HG03520 (cell line): ENCODE results near the gene CXCL12.

Experiments
- ATAC-seq: cut with Tn5 transposase; IDR thresholded peaks from one replicate; pipeline ENCODE4 v1.9.1; 2021; ENCODE audit warnings: mild to moderate bottlenecking, moderate library complexity; ENCODE audit not compliant: unreplicated experiment

The CXCL12 gene

GRCh38 chr10:44366941-44367630, 17.8 kb downstream of the CXCL12 start:
- no peak for ATAC-seq

- no peak for ATAC-seq
Measured at GRCh38 chr10:44364566-44364965, 20.3 kb downstream of the CXCL12 start.

DNA sequence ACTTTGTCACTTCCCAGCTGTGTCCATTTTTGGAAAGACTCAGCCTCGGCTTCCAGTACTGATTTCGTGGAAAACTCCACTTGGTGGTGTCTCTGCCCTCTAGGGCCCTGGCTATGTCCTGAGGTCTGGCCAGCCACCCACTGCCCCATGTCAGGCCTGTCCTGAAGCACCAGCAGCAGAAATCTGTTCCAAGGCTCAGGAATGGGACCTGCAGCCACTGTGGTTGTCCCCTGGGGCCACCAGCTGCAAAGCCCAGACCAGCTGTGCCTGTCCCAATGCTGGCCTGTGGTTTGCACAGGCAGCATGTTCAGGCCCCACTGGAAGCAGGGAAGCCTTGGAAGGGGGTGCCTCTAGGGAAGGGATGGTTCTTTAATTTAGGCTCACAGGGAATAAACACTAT, 21.2 kb downstream of the CXCL12 start:
- no peak for ATAC-seq

DNA sequence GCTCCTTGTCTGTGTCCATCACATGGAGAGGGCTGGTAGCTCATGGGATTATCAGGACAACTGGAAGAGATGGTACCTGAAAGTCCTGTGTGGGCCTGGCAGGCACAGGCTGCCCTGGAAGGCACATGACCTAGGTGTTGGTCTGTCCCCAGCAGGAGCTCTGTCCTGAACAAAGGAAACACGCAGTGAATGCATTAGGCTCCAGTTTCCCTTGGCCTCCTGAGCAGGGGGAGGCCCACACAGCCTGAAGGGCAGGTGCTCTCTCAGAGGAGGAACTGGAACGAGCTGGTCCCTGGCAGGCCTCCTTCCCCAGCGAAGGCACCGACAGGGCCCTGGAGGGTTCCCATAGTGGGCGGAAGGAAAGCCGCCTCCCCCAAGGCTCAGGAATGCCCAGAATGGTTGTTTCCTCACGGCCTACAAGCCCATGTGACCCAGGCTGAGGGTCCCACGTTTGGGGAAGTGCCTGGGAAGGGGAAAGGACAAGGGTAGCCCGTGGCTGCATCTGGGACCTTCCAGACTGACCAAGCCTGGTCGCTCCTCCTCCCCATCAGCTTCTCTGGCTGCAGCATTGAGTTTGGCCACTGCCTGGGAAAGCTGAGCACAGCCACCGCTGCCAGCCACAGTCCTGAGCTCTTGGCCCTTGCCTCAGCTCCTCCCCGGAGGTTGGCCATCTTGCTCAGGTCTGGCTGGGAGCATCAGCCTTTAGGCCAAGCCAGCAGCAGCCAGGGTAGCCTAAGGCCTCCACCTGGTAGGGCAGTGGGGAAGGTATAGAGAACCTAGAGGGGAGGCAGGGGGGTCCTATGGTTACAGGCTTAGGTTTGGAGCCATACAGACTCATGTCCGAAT, 21.8 kb downstream of the CXCL12 start:
- no peak for ATAC-seq

DNA sequence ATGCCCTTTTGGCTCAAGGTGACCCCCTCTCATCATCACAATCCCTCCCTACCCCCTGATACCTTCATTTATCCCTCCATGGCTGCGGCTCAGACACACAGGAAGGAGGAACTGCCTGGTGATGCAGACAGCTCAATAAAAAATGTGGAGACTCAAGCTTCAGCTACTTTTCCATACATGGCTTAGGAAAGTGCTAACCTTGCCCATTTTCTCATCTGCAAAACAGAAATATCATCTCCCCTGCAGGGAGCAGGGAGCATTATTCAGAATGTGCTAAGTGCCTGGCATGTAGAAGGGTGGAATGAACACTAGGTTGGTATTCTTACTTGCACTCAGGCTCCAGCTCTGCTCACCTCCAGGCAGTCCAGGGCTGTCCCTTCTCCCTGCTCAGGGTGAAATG, 23.8 kb downstream of the CXCL12 start:
- no peak for ATAC-seq

DNA sequence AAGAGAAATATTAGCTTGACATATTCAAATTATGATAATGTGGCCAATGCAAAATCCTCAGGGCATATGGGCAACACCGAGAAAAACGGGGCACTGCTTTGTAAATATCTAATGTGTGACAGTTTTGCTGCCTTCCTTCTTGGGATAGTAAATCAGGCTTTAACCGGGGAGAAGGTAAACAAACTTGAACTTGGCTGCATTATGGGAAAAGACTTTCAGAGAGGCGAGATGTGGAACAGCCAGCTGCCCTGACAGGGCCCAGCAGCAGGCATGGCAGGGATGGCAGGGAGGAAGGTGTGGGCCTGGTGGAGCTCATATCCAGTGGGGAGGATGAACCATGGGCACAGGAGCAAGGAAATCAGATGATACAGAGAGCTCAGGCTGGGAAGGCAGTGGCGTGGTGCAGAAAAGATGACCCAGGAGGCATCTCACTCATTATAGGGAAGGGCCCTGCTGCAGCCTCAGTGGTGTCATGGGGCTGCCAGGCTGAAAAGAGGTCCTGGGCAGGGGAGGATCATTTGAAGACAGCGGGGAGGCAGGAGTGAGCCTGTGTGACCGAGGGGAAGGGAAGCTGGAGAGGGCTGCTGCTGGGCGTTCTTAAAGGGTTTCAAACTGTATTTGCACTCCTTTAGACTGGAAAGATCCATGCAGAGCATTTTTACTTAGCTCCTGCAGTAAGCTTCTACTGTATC, 26.7 kb downstream of the CXCL12 start:
- no peak for ATAC-seq

GRCh38 chr10:44357023-44357540, 27.8 kb downstream of the CXCL12 start:
- ATAC-seq, result no peak

DNA sequence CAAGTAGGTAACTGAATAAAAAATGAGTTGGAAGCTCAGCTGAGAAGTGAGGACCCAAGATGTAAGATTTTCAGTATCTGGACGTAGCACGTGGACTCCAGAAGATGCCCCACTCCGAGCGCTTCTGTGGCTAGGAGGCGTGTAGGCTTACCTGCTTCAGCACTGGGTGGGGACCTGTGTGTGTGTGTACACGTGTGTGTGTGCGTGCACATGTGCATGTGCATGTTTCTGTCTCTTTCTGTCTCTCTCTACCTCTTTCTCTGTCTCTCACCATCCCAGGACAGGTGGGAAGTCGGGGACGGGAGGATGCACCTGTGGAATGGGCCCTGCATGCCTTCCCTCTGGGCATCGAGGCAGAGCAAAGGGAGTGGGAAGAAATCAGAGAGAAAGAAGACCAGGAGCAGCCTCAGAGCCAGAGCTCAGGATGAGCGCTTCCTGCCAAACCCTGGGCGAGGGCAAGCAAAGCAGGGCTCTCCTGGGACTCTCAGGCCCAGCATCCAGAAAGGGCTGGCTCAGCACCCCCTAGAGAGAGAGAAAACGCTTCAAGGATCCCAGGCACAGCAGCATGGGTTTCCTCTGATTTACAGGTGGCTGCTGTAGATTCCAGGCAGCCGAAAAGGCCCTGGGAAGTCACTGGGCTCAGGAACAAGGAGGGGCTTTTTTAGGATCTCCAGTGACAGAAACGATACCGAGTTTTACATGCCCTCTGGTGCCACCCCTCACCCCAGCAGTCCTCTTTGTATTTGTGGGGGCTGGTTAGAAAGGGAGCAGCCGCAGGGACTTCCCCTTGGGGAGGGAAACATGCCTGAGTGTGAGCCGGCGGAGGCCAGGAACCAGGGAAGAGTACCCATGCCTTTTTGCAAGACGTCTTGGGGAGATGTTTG, 28.5 kb downstream of the CXCL12 start:
- no peak for ATAC-seq

DNA sequence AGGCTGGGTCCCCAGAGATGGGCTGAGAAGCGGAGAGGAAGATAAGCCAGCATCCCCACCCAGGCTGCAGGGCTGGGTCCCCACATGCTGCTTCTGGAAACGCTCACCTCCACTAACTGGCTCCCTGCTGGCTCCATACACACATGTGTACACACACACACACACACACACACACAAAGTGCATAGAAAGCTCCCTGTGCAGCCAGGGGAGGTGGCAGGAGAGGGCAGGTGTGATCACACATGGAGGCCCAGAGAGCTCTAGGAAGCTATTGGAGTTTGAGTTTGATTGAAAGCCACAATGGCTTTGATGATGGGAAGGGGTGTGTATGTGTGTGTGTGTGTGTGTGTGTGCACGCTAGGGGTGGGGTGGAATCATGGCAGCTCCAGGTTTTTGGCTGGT, 29.3 kb downstream of the CXCL12 start:
- ATAC-seq, result no peak

GRCh38 chr10:44354771-44355170, 30.1 kb downstream of the CXCL12 start:
- ATAC-seq, result no peak

DNA sequence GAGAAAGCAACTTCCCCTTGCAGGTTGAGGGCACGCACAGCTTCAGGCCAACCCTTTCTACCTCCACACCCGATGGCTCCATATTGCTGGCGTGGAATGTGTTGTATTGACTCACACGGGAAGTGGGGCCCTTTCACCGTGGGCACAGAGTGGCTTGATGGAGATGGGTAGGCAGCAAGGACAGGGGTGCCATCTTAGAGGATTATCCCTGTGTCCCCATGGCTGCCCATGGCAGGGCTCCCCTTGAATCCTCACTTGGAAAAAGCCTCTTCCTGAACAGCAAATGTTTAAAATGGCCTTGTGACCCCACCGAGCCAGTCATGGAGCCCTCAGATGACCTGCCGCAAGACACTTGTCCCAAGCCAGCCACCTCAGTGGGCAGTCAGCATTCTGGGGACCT, 31.2 kb downstream of the CXCL12 start:
- no peak for ATAC-seq

GRCh38 chr10:44353128-44353390, 31.8 kb downstream of the CXCL12 start:
- ATAC-seq, result no peak

- ATAC-seq, result no peak
Measured at GRCh38 chr10:44352316-44353127, 32.4 kb downstream of the CXCL12 start.

DNA sequence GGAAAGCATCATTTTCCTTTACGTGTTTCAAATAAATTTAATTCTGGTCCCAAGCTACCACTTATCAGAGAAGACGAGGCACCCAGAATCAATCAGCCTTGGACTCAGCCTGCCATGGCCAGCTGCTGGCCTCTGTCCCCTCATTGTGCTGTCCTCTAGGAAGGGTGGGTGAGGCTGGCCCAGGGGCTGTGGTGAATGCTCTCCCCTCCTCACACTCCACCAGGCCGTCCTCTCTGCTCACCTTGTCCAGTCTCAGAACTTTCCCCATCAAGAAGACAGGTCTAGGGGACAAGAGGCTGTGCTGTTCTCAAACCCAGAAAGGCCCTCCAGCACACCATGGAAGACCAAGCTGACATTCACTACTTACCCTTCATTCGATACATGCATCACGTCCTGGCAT, 36.4 kb downstream of the CXCL12 start:
- no peak for ATAC-seq

DNA sequence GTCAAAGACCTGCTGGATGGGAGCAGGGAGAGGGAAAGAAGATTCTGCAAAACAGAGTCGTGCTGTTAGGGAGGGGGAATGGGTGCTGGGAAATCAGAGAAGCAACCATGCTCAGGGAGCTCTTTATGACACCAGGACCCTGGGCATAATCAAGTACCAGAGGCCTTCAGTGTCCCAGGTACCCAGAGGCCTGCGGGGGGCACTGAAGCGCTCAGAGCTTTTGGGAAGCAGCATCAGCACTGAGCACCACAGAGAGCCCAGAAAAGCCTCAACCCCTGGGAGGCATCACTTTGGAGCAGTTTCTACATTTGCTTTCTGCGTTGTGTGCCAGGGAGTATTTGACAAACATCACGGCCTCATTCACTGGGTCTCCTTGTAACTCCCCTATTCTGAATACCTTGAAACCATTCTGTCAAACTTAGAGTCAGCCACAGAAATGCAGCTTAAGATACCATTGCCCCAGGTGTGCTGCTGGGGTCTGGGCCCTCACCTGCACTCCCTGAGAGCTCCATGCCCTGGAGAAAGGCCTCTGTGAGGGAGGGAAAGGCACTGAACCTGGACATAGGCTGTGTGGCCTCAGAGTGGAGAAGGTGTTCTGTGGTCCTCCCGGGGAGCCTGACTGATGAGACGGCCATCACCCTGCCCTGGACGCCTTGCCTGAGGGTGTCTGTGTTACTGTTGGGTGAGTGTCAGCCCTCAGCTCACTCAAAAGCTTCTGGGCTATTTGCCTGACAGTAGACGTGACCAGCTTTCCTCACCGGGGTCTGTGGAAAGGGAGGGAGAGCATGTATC, 37.1 kb downstream of the CXCL12 start:
- no peak for ATAC-seq

DNA sequence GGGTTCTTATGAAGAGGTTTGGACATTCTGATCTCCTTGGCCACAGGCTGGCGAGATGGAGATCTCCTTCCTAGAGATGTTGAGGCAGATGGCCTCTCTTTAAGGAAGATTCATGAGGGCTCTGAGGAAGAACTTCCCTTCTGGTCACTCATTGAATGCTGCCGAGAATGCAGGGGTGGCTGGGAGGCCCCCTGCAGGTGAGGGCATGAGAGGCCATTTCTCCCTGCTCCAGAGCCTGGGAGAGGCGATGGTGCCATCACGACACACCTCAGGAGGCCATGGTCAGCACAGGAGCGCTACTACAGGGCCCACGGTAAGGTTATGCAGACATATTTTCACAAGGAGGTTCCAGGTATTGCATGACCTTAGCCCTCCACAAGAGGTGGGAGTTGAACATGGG, 40.2 kb downstream of the CXCL12 start:
- ATAC-seq, result no peak

GRCh38 chr10:44343843-44344242, 41.1 kb downstream of the CXCL12 start:
- no peak for ATAC-seq

GRCh38 chr10:44341886-44342285, 43.0 kb downstream of the CXCL12 start:
- no peak for ATAC-seq

DNA sequence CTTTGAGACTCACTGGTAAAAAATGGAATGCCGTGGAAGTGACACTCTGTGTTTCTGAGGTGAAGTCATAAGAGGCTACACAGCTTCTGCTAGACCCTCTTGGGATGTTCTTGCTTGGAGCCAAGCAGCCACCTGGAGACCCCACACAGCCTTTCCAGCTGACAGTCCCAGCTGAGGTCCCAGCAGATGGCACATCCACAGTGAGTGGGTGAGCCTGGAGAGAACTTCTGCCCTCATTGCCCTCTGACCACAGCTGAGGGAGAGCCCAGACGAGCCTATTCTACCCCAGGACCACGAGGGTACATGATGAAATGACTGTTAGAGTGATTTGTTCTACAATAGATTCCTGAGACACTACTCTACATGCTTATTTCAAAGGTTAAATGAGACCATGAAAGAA, 44.3 kb downstream of the CXCL12 start:
- no peak for ATAC-seq
